Ovary (tissue), 9 donors: ENCODE data around the gene SESN1. TPM values are rescaled to one million over a fixed set of nuclear protein-coding genes. Genes with fewer than 3 reads are reported as not detected.
A peak's percentile ranks its signal among the peaks of the same experiment; 100 is the strongest.

Experiments
- DNase-seq, 5 donors: peaks; one replicate each; pipeline ENCODE4 v3.0.0-alpha.2; 2019 to 2020
- H3K27ac ChIP-seq, 2 donors: fragments of 200-600 bp; one replicate each; pipeline versions ENCODE4 v1.5.1 to v1.8.0; 2019 to 2022
- H3K27me3 ChIP-seq: fragments of 200-600 bp; one replicate; pipeline ENCODE4 v1.8.0; 2022
- H3K36me3 ChIP-seq: fragments of 200-600 bp; sonication (generic); one replicate; pipeline ENCODE4 v1.5.1; 2019
- H3K4me1 ChIP-seq: one replicate; pipeline ENCODE4 v1.8.1; 2013; ENCODE audit warnings: mild to moderate bottlenecking, moderate library complexity; ENCODE audit not compliant: insufficient read depth
- H3K4me3 ChIP-seq: fragments of 200-600 bp; sonication (generic); one replicate; pipeline ENCODE4 v1.5.1; 2017
- H3K9me3 ChIP-seq, 2 donors: fragments of 200-600 bp in 1 of 2; sonication (generic) in 1 of 2; one replicate each; pipeline versions ENCODE4 v1.5.1 to v1.8.1; 2013 to 2019; ENCODE audit warnings: mild to moderate bottlenecking in 1 of 2, moderate library complexity in 1 of 2
- EP300 ChIP-seq: sonication (generic); formaldehyde crosslinking; IDR thresholded peaks from one replicate; pipeline ENCODE4 v1.6.1; 2017; ENCODE audit warnings: antibody characterized with exemption
- POLR2A ChIP-seq: fragments of 450-650 bp; IDR thresholded peaks from one replicate; pipeline ENCODE4 v1.6.1; 2017; ENCODE audit warnings: antibody characterized with exemption, mild to moderate bottlenecking, moderate library complexity
- WGBS, 3 donors: extraction: QIAGEN DNeasy Blood & Tissue Kit in 1 of 3; methylation state at CpG; one replicate each; pipeline versions ENCODE4 v1.1.5 to v1.1.7; 2013 to 2017; 5-methylcytosine and 5-hydroxymethylcytosine counted together
- intact Hi-C, 4 donors: fragments of 100-400 bp; cut with DNase I; formaldehyde crosslinking; loops; one replicate each; pipeline versions ENCODE4 v1.11.0 to v1.15.1; 2022 to 2023
- polyA plus RNA-seq, 2 donors: library from polyadenylated mRNA; stranded (reverse); fragments of 200-250 nt in 1 of 2; fragments of 350-450 nt in 1 of 2; fragmentation: Illumina TruSeq in 1 of 2; extraction: RNeasy Lipid Tissue Mini Kit (QIAGEN cat#74804) in 1 of 2; gene quantifications; one replicate each; pipeline ENCODE4 v1.2.3, GENCODE V29; 2013 to 2014
- total RNA-seq, 7 donors: library from RNA; depleted of rRNA in 2 of 7; stranded (reverse); fragments of >200 nt in 2 of 7; fragmentation: NEBNext Ultra II Directional in 3 of 7; extraction: Animal tissue kit (Norgen Biotek cat#: 25700) in 3 of 7; gene quantifications; one replicate each; pipeline versions ENCODE4 v1.1.0 to v1.2.4, GENCODE V29; 2016 to 2023
- TF ChIP-seq, protein P1 (sequence below), 3 donors: fragments of 450-650 bp in 2 of 3; fragments of 200-600 bp in 1 of 3; IDR thresholded peaks; one replicate each; pipeline versions ENCODE4 v1.5.1 to v1.8.0; 2016 to 2022; ENCODE audit warnings: antibody characterized with exemption in 3 of 3, mild to moderate bottlenecking in 1 of 3
- donor health status: DM: no; HTN: no; CAD: no; lungs with moderate emphysema.
- donor health status: DM: no; HTN: no; CAD: no.
- donor health status: Bipolar disorder and iron deficiency.
- donor health status: DM: yes; HTN: yes; CAD: no.
- donor health status: DM: no; HTN: no; CAD: no.
- donor health status: DM: yes; HTN: yes; CAD: no.

SESN1 gene
- total and polyA plus RNA-seq, 9 donors, result 36.5 to 97.2 (median 65.4) TPM

DNA sequence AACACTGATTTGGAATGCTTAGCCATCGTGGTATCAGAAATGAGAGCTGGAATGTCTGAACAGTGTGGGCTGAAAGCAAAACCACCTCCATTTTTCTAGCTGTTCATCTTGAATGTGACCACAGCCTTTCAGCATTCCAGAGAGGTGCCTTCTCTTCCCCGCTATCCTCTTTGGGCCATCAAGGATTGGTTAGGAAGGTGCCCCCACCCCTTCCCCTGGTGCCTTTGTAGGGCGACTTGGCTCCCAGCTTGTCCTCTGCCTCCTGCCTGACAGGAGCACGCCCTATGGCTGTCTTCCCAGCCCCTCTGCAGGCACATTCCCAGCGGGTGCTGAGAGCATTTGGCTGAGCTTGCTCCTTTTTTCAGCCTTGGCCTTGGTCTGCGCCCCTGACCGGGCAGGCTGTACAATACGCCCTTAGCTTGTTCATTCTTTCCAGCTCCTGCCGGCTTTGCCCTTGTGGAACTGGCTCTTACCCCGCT is 148.9 kb downstream of the SESN1 start:
- peak overlapping the region; percentile 85 to 95 for H3K27ac ChIP-seq
- H3K4me3 ChIP-seq, result peak overlapping the region; percentile 15
- H3K36me3 ChIP-seq, result no peaks in the 10 kb centered on the region
- peak; percentile 24 for TF ChIP-seq POLR2A
- TF ChIP-seq, protein P1, sequence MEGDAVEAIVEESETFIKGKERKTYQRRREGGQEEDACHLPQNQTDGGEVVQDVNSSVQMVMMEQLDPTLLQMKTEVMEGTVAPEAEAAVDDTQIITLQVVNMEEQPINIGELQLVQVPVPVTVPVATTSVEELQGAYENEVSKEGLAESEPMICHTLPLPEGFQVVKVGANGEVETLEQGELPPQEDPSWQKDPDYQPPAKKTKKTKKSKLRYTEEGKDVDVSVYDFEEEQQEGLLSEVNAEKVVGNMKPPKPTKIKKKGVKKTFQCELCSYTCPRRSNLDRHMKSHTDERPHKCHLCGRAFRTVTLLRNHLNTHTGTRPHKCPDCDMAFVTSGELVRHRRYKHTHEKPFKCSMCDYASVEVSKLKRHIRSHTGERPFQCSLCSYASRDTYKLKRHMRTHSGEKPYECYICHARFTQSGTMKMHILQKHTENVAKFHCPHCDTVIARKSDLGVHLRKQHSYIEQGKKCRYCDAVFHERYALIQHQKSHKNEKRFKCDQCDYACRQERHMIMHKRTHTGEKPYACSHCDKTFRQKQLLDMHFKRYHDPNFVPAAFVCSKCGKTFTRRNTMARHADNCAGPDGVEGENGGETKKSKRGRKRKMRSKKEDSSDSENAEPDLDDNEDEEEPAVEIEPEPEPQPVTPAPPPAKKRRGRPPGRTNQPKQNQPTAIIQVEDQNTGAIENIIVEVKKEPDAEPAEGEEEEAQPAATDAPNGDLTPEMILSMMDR (IDR thresholded peaks at IDR 0.05), result no peak
- peak; percentile 85 to 94 (median 92) for DNase-seq
- no peaks in the 10 kb centered on the region for H3K9me3 ChIP-seq
- intact Hi-C loops, result loop anchor here in 2 of 4 donors (5.0 to 10.0 kb wide), 4 partner anchors 59 to 383 kb away; partner anchors contain the start of gene FOXO3 (in 1 of the 2)
- 0 to 5% (median 3%) methylated on average over 10 of the region's 10 CpGs for WGBS, 3 donors
- H3K27me3 ChIP-seq, result no peaks in the 10 kb centered on the region
- H3K4me1 ChIP-seq, result peaks cover 25% of the 10 kb centered on the region

DNA sequence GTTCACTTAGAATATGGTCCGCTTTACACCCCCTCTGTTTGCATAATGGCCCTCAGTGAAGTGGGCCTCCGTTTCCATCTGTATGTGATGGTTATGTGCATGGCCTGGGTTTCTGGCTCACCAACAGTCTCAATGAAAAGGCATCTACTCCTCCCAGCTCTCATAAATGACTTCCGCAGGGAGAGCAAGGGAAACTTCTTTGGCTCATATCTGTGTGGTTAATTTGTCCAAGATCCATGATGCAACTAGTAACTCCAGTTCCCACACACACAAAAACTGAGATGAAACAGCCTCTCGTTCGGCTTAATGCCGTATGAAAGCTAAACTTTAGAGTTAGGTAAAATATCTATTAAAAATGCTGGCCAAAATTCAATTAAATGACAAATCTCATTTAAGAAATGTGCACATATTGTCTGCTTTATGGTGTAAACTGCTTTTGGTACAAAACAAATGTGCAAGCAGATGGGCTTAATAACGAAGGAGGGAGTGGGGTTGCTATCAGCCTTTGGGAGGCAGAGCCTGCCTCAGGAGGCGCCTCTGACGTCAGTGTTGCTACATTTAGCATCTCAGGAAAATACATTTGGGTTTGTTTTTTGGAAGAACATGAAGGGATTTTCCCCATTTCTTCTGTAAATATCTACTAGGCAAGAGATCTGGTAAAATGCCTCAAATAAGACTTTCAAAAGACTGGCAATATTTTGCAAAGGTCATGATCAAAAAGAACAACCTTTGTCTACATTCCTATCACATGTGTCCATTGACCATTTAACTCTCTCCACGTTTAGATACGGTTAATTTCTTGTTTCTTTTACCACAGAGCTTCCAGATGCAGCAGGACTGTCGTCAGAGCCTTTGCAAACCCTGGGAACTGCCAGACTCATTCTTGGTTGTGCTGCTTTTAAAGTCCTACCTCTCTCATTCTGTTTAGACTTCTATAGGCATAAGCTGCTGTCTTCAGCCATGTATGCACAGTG is 149.7 kb downstream of the SESN1 start:
- H3K4me1 ChIP-seq, result peaks cover 25% of the 10 kb centered on the region
- no peaks in the 10 kb centered on the region for H3K9me3 ChIP-seq
- H3K36me3 ChIP-seq, result no peaks in the 10 kb centered on the region
- peak overlapping the region; percentile 85 to 95 for H3K27ac ChIP-seq
- no peaks in the 10 kb centered on the region for H3K27me3 ChIP-seq
- peak; percentile 77 to 89 (median 81) for DNase-seq
- TF ChIP-seq, protein P1 (IDR thresholded peaks at IDR 0.05), result no peak
- no peak for TF ChIP-seq POLR2A
- TF ChIP-seq EP300, result no peak
- 4 to 10% (median 5%) methylated on average over 12 of the region's 12 CpGs for WGBS, 3 donors
- peak overlapping the region; percentile 15 for H3K4me3 ChIP-seq
- intact Hi-C loops, result loop anchor here in 2 of 4 donors (5.0 to 10.0 kb wide), 4 partner anchors 60 to 383 kb away; partner anchors contain the start of gene FOXO3 (in 1 of the 2)

DNA sequence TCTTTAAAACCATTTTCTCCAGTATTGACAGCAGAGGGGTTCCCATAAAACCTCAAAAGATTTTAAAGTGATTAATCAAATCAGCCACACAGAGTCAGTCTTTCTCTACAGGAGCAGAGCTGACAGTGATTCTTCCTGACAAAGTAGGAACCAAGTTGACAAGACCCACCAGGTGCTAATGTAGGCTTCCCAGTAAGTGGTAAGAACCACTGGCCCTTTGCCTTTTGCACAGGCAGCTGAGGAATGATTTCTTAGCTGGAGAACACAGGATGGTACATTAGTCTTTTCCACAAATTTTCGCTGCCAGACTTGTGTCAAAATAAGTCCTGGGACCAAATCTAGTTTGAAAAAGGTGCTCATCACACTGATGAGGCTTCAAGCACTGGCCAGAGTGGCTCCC is 150.6 kb downstream of the SESN1 start:
- no peaks in the 10 kb centered on the region for H3K27me3 ChIP-seq
- intact Hi-C loops, result loop anchor here in 1 of 4 donors (10.0 kb wide), 1 partner anchor 61 kb away; no protein-coding TSS in a partner anchor
- no peak overlapping the region for H3K4me3 ChIP-seq
- no peaks in the 10 kb centered on the region for H3K9me3 ChIP-seq
- TF ChIP-seq EP300, result no peak
- WGBS, 3 donors, result 72 to 88% (median 81%) methylated on average over 1 of the region's 1 CpG
- peaks cover 25% of the 10 kb centered on the region for H3K4me1 ChIP-seq
- H3K36me3 ChIP-seq, result no peaks in the 10 kb centered on the region
- no peak for DNase-seq
- peak overlapping the region; percentile 78 to 95 for H3K27ac ChIP-seq

DNA sequence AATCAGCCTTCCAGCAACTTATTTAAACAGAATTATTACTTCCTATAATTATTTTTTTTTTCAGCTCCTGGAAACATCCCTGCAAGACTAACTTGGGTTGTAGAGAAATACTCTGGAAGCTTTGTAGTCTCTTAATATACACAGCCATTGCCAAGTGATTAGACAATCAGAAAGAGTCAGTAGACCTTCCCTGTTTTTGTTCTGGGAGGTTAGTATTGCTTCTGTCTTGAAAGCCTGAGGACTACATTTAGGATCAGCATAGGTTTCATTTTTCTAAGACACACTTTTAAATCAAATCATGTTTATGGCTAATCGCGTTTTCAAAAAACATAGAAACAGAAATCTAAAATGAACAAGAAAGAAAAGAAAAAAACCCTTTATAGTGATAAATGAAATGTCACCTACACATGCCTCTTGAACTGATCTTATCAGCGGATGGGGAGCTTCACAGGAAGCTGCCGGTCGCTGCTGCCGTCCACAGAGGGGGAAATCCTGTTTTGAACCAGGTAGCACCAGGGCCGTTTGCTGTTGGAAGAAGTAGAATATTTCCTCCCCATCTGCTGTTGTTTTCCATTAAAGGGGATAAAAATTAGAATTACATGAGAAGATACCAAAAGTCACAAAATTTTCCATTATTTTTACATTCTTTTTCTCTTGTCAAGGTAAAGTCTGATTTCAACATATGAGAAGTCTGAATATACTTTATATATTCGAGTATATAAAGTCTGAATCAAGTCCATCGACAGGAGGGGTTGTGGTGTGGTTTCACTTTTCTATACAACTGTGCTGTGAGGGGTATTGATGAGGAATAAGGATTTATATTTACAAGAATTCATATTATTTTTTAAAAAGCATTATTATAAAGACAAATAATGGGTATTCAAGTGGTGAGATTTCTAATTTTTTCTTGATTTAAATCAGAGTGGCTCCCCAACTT is 151.8 kb downstream of the SESN1 start:
- Histone ChIP-seq H3K4me1 (peaks cover 17% of the 10 kb centered on the region), H3K27ac (peak overlapping the region; percentile 78 to 95), H3K36me3 (no peaks in the 10 kb centered on the region), H3K27me3 (no peaks in the 10 kb centered on the region), H3K4me3 (no peak overlapping the region), H3K9me3 (no peaks in the 10 kb centered on the region)
- WGBS, 3 donors, result 44 to 48% (median 47%) methylated on average over 9 of the region's 9 CpGs
- no peak for TF ChIP-seq EP300
- TF ChIP-seq, protein P1 (IDR thresholded peaks at IDR 0.05), result no peak
- TF ChIP-seq POLR2A, result no peak
- intact Hi-C loops, result loop anchor here in 1 of 4 donors (10.0 kb wide), 1 partner anchor 62 kb away; no protein-coding TSS in a partner anchor
- no peak for DNase-seq
